ENCODE results near the gene DYRK1A.

DNA sequence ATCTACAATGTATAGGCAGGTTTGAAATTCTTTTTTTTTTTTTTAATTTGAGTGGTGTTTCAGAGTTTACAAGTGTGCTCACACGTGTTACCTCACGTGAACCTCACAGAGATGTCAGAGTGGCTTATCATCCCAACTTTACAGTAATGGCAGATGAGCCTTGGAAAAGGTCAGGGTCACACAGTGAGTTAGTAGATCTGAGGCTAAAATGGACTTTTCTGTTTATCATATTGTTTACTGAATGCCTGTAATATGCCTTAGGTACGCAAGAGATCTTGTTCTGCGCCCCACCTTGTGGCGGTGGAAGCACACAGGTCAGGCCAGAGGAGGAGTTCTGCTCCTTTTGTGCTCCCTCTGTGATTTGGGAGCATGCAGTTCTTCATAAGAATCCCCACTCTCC is 80.0 kb downstream of the DYRK1A start:
- TF ChIP-seq POLR2A (IDR thresholded peaks at IDR 0.05) (no peak), CTCF (IDR thresholded peaks at IDR 0.05) (no peak)

All from prostate gland (tissue), 2 donors.